Left lung (tissue), 10 donors: ENCODE measurements around the gene EML6. TPM values are rescaled to one million over a fixed set of nuclear protein-coding genes. Genes with fewer than 3 reads are reported as not detected.
A peak's percentile ranks its signal among the peaks of the same experiment; 100 is the strongest.

Experiments used
- ATAC-seq: fragments of 200-7000 bp; cut with Tn5 transposase; one replicate; pipeline ENCODE4 v1.9.1; 2020; ENCODE audit warnings: moderate library complexity
- DNase-seq, 4 donors: peaks; one replicate each; pipeline ENCODE4 v3.0.0-alpha.2; 2013 to 2020
- H3K27ac ChIP-seq, 2 donors: fragments of 200-600 bp; sonication (generic) in 1 of 2; one replicate each; pipeline versions ENCODE4 v1.5.0 to v1.8.0; 2020 to 2021
- H3K27me3 ChIP-seq, 2 donors: fragments of 200-600 bp; sonication (generic) in 1 of 2; one replicate each; pipeline versions ENCODE4 v1.5.0 to v1.8.0; 2020 to 2021
- H3K36me3 ChIP-seq, 2 donors: fragments of 200-600 bp; sonication (generic) in 1 of 2; one replicate each; pipeline versions ENCODE4 v1.5.0 to v1.8.0; 2020 to 2021
- H3K4me1 ChIP-seq, 2 donors: fragments of 200-600 bp; one replicate each; pipeline ENCODE4 v1.8.0; 2021
- H3K4me3 ChIP-seq, 2 donors: fragments of 200-600 bp; sonication (generic) in 1 of 2; one replicate each; pipeline versions ENCODE4 v1.5.0 to v1.8.0; 2020 to 2021; ENCODE audit warnings: mild to moderate bottlenecking in 1 of 2
- H3K9me3 ChIP-seq, 2 donors: fragments of 200-600 bp; sonication (generic) in 1 of 2; one replicate each; pipeline versions ENCODE4 v1.5.0 to v1.8.0; 2020 to 2021
- CTCF ChIP-seq, 2 donors: fragments of 200-600 bp; sonication (generic) in 1 of 2; IDR thresholded peaks; one replicate each; pipeline versions ENCODE4 v1.5.0 to v1.8.0; 2021; ENCODE audit warnings: antibody characterized with exemption in 2 of 2
- intact Hi-C, 2 donors: fragments of 100-400 bp; cut with DNase I; formaldehyde crosslinking; loops; one replicate each; pipeline versions ENCODE4 v1.11.2 to v1.14.2; 2022
- polyA plus RNA-seq, 6 donors: library from polyadenylated mRNA; unstranded; fragments of 120-200 nt; gene quantifications; one replicate each; pipeline ENCODE4 v1.2.1, GENCODE V29; 2013; ENCODE audit not compliant: insufficient read length in 6 of 6
- total RNA-seq, 2 donors: library from RNA; stranded (reverse); fragmentation: NEBNext Ultra II Directional; extraction: Animal tissue kit (Norgen Biotek cat#: 25700); gene quantifications; one replicate each; pipeline ENCODE4 v1.2.1, GENCODE V29; 2021
- donor health status: DM: no; HTN: yes; CAD: no.
- donor health status: DM: no; HTN: no; CAD: no.

EML6 gene
- total and polyA plus RNA-seq, 8 donors, result 0.73 to 2.2 (median 1.3) TPM

- no peak for TF ChIP-seq CTCF (IDR thresholded peaks at IDR 0.05)
- Histone ChIP-seq H3K4me1 (no peaks in the 10 kb centered on the region), H3K9me3 (no peaks in the 10 kb centered on the region), H3K27me3 (no peaks in the 10 kb centered on the region), H3K4me3 (no peak overlapping the region), H3K27ac (no peak overlapping the region), H3K36me3 (no peaks in the 10 kb centered on the region)
- ATAC-seq (no peak), DNase-seq (no peak)
- intact Hi-C loops, result no loop called here
Measured at GRCh38 chr2:54758951-54759350, 35.5 kb downstream of the EML6 start.

GRCh38 chr2:54760310-54760709 lies 36.8 kb downstream of the EML6 start:
- DNase-seq, result no peak

GRCh38 chr2:54763636-54764291 lies 40.3 kb downstream of the EML6 start:
- Histone ChIP-seq H3K27me3 (no peaks in the 10 kb centered on the region), H3K27ac (no peak overlapping the region), H3K4me3 (no peak overlapping the region), H3K4me1 (no peaks in the 10 kb centered on the region), H3K9me3 (no peaks in the 10 kb centered on the region), H3K36me3 (no peaks in the 10 kb centered on the region)
- ATAC-seq (peak; percentile 43), DNase-seq (no peak)
- no peak for TF ChIP-seq CTCF (IDR thresholded peaks at IDR 0.05)
- intact Hi-C loops, result no loop called here

More at GRCh38 chr2:54760310-54760709, 36.8 kb downstream of the EML6 start:
- H3K9me3 ChIP-seq, result no peaks in the 10 kb centered on the region
- intact Hi-C loops, result no loop called here
- no peak for ATAC-seq
- H3K4me3 ChIP-seq, result no peak overlapping the region
- TF ChIP-seq CTCF (IDR thresholded peaks at IDR 0.05), result no peak
- no peaks in the 10 kb centered on the region for H3K4me1 ChIP-seq
- H3K36me3 ChIP-seq, result no peaks in the 10 kb centered on the region
- no peaks in the 10 kb centered on the region for H3K27me3 ChIP-seq
- no peak overlapping the region for H3K27ac ChIP-seq

GRCh38 chr2:54767921-54768320 lies 44.5 kb downstream of the EML6 start:
- Histone ChIP-seq H3K9me3 (no peaks in the 10 kb centered on the region), H3K27ac (no peak overlapping the region), H3K4me3 (no peak overlapping the region), H3K27me3 (no peaks in the 10 kb centered on the region), H3K36me3 (no peaks in the 10 kb centered on the region), H3K4me1 (no peaks in the 10 kb centered on the region)
- intact Hi-C loops, result no loop called here
- ATAC-seq (no peak), DNase-seq (no peak)
- no peak for TF ChIP-seq CTCF (IDR thresholded peaks at IDR 0.05)

- ATAC-seq (no peak), DNase-seq (no peak)
- no peaks in the 10 kb centered on the region for H3K27me3 ChIP-seq
- H3K27ac ChIP-seq, result no peak overlapping the region
- no peak for TF ChIP-seq CTCF (IDR thresholded peaks at IDR 0.05)
- no peaks in the 10 kb centered on the region for H3K9me3 ChIP-seq
- H3K4me3 ChIP-seq, result no peak overlapping the region
- H3K36me3 ChIP-seq, result no peaks in the 10 kb centered on the region
- H3K4me1 ChIP-seq, result no peaks in the 10 kb centered on the region
- intact Hi-C loops, result no loop called here
Measured at GRCh38 chr2:54768772-54769428, 45.4 kb downstream of the EML6 start.
